Stimulated activated effector memory CD8-positive, alpha-beta T cell treated with anti-CD3 and anti-CD28 coated beads, Interleukin-12 subunit alpha, Interleukin-12 subunit beta, amount 100 ng/mL, for 72 hours (primary cell): ENCODE data around the gene RPS3.
A peak's percentile ranks its signal among the peaks of the same experiment; 100 is the strongest.

Experiments used
- ATAC-seq: fragments of 150-1000 bp; cut with Tn5 transposase; 2 replicates; pipeline ENCODE4 v1.10.0; 2021
- DNase-seq, 2 donors: peaks; one replicate each; pipeline ENCODE4 v3.0.0; 2021 to 2022; ENCODE audit warnings: low spot score in 2 of 2
- H3K27ac Mint-ChIP-seq: one replicate; pipeline ENCODE4 v1.8.0; 2022; ENCODE audit warnings: mild to moderate bottlenecking, mixed read lengths
- H3K36me3 Mint-ChIP-seq: one replicate; pipeline ENCODE4 v1.8.0; 2022; ENCODE audit warnings: mild to moderate bottlenecking, mixed read lengths
- H3K4me1 Mint-ChIP-seq: one replicate; pipeline ENCODE4 v1.8.0; 2022; ENCODE audit warnings: mixed read lengths
- H3K4me3 Mint-ChIP-seq: one replicate; pipeline ENCODE4 v1.8.0; 2022; ENCODE audit warnings: mild to moderate bottlenecking, mixed read lengths
- H3K9me3 Mint-ChIP-seq: one replicate; pipeline ENCODE4 v1.8.0; 2022; ENCODE audit warnings: mixed read lengths

Gene RPS3

GRCh38 chr11:75433443-75433842 is 34.1 kb downstream of the RPS3 start:
- DNase-seq (no peak), ATAC-seq (no peak)
- Mint-ChIP-seq H3K27ac (no peak overlapping the region), H3K4me3 (no peak overlapping the region), H3K36me3 (peaks cover 1% of the 10 kb centered on the region), H3K9me3 (peaks cover 2% of the 10 kb centered on the region), H3K4me1 (peaks cover 35% of the 10 kb centered on the region)

- H3K27ac Mint-ChIP-seq = no peak overlapping the region
- H3K4me3 Mint-ChIP-seq = no peak overlapping the region
- H3K36me3 Mint-ChIP-seq = no peaks in the 10 kb centered on the region
- H3K4me1 Mint-ChIP-seq = peaks cover 34% of the 10 kb centered on the region
- ATAC-seq (no peak), DNase-seq (no peak)
- peaks cover 2% of the 10 kb centered on the region for H3K9me3 Mint-ChIP-seq
These were observed 34.7 kb downstream of the RPS3 start for GRCh38 chr11:75434051-75434450.

GRCh38 chr11:75434886-75435570 is 35.7 kb downstream of the RPS3 start:
- peaks cover 2% of the 10 kb centered on the region for H3K36me3 Mint-ChIP-seq
- H3K9me3 Mint-ChIP-seq = no peaks in the 10 kb centered on the region
- H3K27ac Mint-ChIP-seq = peak overlapping the region; percentile 13
- no peak for ATAC-seq
- H3K4me3 Mint-ChIP-seq = no peak overlapping the region
- no peak for DNase-seq
- H3K4me1 Mint-ChIP-seq = peaks cover 30% of the 10 kb centered on the region

- peaks cover 7% of the 10 kb centered on the region for H3K36me3 Mint-ChIP-seq
- ATAC-seq (no peak), DNase-seq (no peak)
- H3K27ac Mint-ChIP-seq = no peak overlapping the region
- peaks cover 28% of the 10 kb centered on the region for H3K4me1 Mint-ChIP-seq
- H3K9me3 Mint-ChIP-seq = no peaks in the 10 kb centered on the region
- no peak overlapping the region for H3K4me3 Mint-ChIP-seq
These were observed 36.2 kb downstream of the RPS3 start for GRCh38 chr11:75435571-75435925.

- Mint-ChIP-seq H3K4me3 (no peak overlapping the region), H3K4me1 (peaks cover 18% of the 10 kb centered on the region), H3K27ac (no peak overlapping the region), H3K9me3 (no peaks in the 10 kb centered on the region), H3K36me3 (peaks cover 12% of the 10 kb centered on the region)
- DNase-seq = no peak
- ATAC-seq = no peak
These were observed 37.5 kb downstream of the RPS3 start for GRCh38 chr11:75436806-75437205.

- Mint-ChIP-seq H3K27ac (peak overlapping the region; percentile 85), H3K4me3 (no peak overlapping the region), H3K4me1 (peaks cover 6% of the 10 kb centered on the region), H3K9me3 (no peaks in the 10 kb centered on the region), H3K36me3 (peaks cover 12% of the 10 kb centered on the region)
- DNase-seq (no peak), ATAC-seq (no peak)
These were observed 38.8 kb downstream of the RPS3 start for GRCh38 chr11:75437966-75438659.

GRCh38 chr11:75439026-75439425 is 39.7 kb downstream of the RPS3 start:
- Mint-ChIP-seq H3K27ac (peak overlapping the region; percentile 27), H3K9me3 (no peaks in the 10 kb centered on the region), H3K4me3 (no peak overlapping the region)

GRCh38 chr11:75439495-75440120 is 40.3 kb downstream of the RPS3 start:
- H3K4me1 Mint-ChIP-seq = peaks cover 6% of the 10 kb centered on the region

More at GRCh38 chr11:75439026-75439425, 39.7 kb downstream of the RPS3 start:
- no peak for ATAC-seq
- no peak for DNase-seq
- Mint-ChIP-seq H3K4me1 (peaks cover 6% of the 10 kb centered on the region), H3K36me3 (peaks cover 12% of the 10 kb centered on the region)

GRCh38 chr11:75440960-75441803 is 41.9 kb downstream of the RPS3 start:
- Mint-ChIP-seq H3K4me1 (peaks cover 6% of the 10 kb centered on the region), H3K9me3 (no peaks in the 10 kb centered on the region), H3K27ac (no peak overlapping the region), H3K36me3 (peaks cover 12% of the 10 kb centered on the region), H3K4me3 (no peak overlapping the region)
- no peak for DNase-seq
- no peak for ATAC-seq

More at GRCh38 chr11:75439495-75440120, 40.3 kb downstream of the RPS3 start:
- DNase-seq (no peak), ATAC-seq (no peak)
- Mint-ChIP-seq H3K27ac (peak overlapping the region; percentile 74), H3K9me3 (no peaks in the 10 kb centered on the region), H3K36me3 (peaks cover 12% of the 10 kb centered on the region), H3K4me3 (no peak overlapping the region)

- peaks cover 6% of the 10 kb centered on the region for H3K4me1 Mint-ChIP-seq
- ATAC-seq (no peak), DNase-seq (no peak)
- H3K9me3 Mint-ChIP-seq = no peaks in the 10 kb centered on the region
- peaks cover 12% of the 10 kb centered on the region for H3K36me3 Mint-ChIP-seq
- H3K27ac Mint-ChIP-seq = no peak overlapping the region
- H3K4me3 Mint-ChIP-seq = no peak overlapping the region
These were observed 42.5 kb downstream of the RPS3 start for GRCh38 chr11:75441804-75442132.

- ATAC-seq (no peak), DNase-seq (no peak)
- H3K4me1 Mint-ChIP-seq = peaks cover 6% of the 10 kb centered on the region
- H3K36me3 Mint-ChIP-seq = peaks cover 12% of the 10 kb centered on the region
- H3K9me3 Mint-ChIP-seq = no peaks in the 10 kb centered on the region
- no peak overlapping the region for H3K27ac Mint-ChIP-seq
- H3K4me3 Mint-ChIP-seq = no peak overlapping the region
These were observed 43.0 kb downstream of the RPS3 start for GRCh38 chr11:75442161-75442885.

GRCh38 chr11:75443043-75443442 is 43.7 kb downstream of the RPS3 start:
- Mint-ChIP-seq H3K4me1 (peaks cover 6% of the 10 kb centered on the region), H3K36me3 (peaks cover 12% of the 10 kb centered on the region), H3K27ac (no peak overlapping the region), H3K9me3 (no peaks in the 10 kb centered on the region), H3K4me3 (no peak overlapping the region)
- DNase-seq (no peak), ATAC-seq (no peak)

- Mint-ChIP-seq H3K4me3 (no peak overlapping the region), H3K9me3 (no peaks in the 10 kb centered on the region), H3K27ac (no peak overlapping the region), H3K4me1 (no peaks in the 10 kb centered on the region), H3K36me3 (peaks cover 6% of the 10 kb centered on the region)
- peak; percentile 68 for ATAC-seq
- DNase-seq = peak; percentile 73 to 86
These were observed 46.1 kb downstream of the RPS3 start for GRCh38 chr11:75445315-75445953.

GRCh38 chr11:75447415-75447814 is 48.1 kb downstream of the RPS3 start:
- ATAC-seq (no peak), DNase-seq (no peak)
- Mint-ChIP-seq H3K9me3 (no peaks in the 10 kb centered on the region), H3K36me3 (no peaks in the 10 kb centered on the region), H3K4me1 (no peaks in the 10 kb centered on the region), H3K27ac (no peak overlapping the region), H3K4me3 (no peak overlapping the region)
